Dermis microvascular lymphatic vessel endothelial cell (primary cell): ENCODE results near the gene ENTPD1. TPM values are rescaled to one million over a fixed set of nuclear protein-coding genes. Genes with fewer than 3 reads are reported as not detected.
"Not testable (repeated sequence)": the region's sequence is repeated elsewhere in the genome, so short reads cannot be mapped to it uniquely, and the experiment has no call there.

ENCODE experiments used
- DNase-seq, 2 donors: peaks; one replicate each; pipeline versions ENCODE4 v3.0.0 to v3.0.0-alpha.2; 2010; ENCODE audit warnings: low read depth in 2 of 2
- total RNA-seq: library from RNA; depleted of rRNA; stranded (reverse); fragments of >200 nt; gene quantifications from 2 replicates; pipeline ENCODE4 v1.2.1, GENCODE V29; 2014

The ENTPD1 gene
- total RNA-seq = 5.3 and 6.2 TPM in 2 replicates

- DNase-seq = peak in 1 of 2 donors; percentile 24
These were observed at the start of gene ENTPD1 for GRCh38 chr10:95756041-95756761. Gene ENTPD1, plus strand, starts transcription at chr10:95756163. Its CDS starts 77 bp downstream, at chr10:95756240.

- no peak for DNase-seq
These were observed 49.4 kb upstream of the ENTPD1 start for GRCh38 chr10:95706573-95706972.

GRCh38 chr10:95706990-95707389 lies 49.0 kb upstream of the ENTPD1 start:
- no peak for DNase-seq

GRCh38 chr10:95711492-95711891 lies 44.5 kb upstream of the ENTPD1 start:
- DNase-seq = no peak

GRCh38 chr10:95716466-95716865 lies 39.5 kb upstream of the ENTPD1 start:
- DNase-seq = no peak

GRCh38 chr10:95716866-95717265 lies 39.1 kb upstream of the ENTPD1 start:
- no peak for DNase-seq

GRCh38 chr10:95720745-95721144 lies 35.2 kb upstream of the ENTPD1 start:
- DNase-seq = not testable (repeated sequence)

- DNase-seq = not testable (repeated sequence)
These were observed 33.5 kb upstream of the ENTPD1 start for GRCh38 chr10:95722496-95722895.

- DNase-seq = peak in 1 of 2 donors; percentile 42
These were observed 27.4 kb upstream of the ENTPD1 start for GRCh38 chr10:95728526-95728925.

- peak in 1 of 2 donors; percentile 82 for DNase-seq
These were observed 26.5 kb upstream of the ENTPD1 start for GRCh38 chr10:95729323-95730055.

GRCh38 chr10:95730233-95730632 lies 25.7 kb upstream of the ENTPD1 start:
- DNase-seq = no peak

- not testable (repeated sequence) for DNase-seq
These were observed 23.1 kb upstream of the ENTPD1 start for GRCh38 chr10:95732907-95733306.

GRCh38 chr10:95739056-95739455 lies 16.9 kb upstream of the ENTPD1 start:
- DNase-seq = no peak

- DNase-seq = peak; percentile 98 to 99
These were observed 14.0 kb upstream of the ENTPD1 start for GRCh38 chr10:95741807-95742467.

- peak; percentile 96 to 97 for DNase-seq
These were observed 13.5 kb upstream of the ENTPD1 start for GRCh38 chr10:95742485-95742884.

- peak in 1 of 2 donors; percentile 31 for DNase-seq
These were observed 12.9 kb upstream of the ENTPD1 start for GRCh38 chr10:95742962-95743535.

GRCh38 chr10:95745501-95745900 lies 10.5 kb upstream of the ENTPD1 start:
- no peak for DNase-seq

GRCh38 chr10:95748349-95748748 lies 7.6 kb upstream of the ENTPD1 start:
- DNase-seq = no peak

GRCh38 chr10:95755511-95756004 lies 405 bp upstream of the ENTPD1 start:
- DNase-seq = peak in 1 of 2 donors; percentile 37

GRCh38 chr10:95756809-95757684 lies 1.1 kb downstream of the ENTPD1 start:
- no peak for DNase-seq
